ENCODE results near the gene RNF208.

DNA sequence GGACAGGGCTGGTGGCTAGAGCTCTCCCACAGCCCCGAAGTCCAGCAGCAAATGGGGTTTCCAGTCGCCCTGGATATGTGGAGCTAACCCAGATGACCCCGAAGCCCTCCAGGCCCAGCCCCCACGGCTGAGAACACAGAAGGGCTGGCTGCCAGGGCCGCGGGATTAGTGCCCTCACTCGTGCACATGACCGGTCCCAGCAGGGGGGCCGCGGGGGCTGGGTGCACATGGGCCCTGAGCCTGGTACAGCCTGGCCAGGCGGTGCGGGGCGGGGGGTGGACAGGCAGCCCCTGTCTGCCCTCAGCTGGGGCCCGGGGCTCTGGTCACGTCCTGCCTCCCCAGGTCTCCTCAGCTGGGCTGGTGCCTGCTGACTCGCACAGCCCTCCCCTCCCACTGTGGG lies 27.7 kb downstream of the RNF208 start:
- TF ChIP-seq ZBTB7A (tag by site-specific recombination; IDR thresholded peaks at IDR 0.05; ENCODE audit: low read depth): no peak
- no peak for TF ChIP-seq ZNF266 (tag by site-specific recombination; IDR thresholded peaks at IDR 0.05; ENCODE audit: low read depth)
- TF ChIP-seq, protein P1, sequence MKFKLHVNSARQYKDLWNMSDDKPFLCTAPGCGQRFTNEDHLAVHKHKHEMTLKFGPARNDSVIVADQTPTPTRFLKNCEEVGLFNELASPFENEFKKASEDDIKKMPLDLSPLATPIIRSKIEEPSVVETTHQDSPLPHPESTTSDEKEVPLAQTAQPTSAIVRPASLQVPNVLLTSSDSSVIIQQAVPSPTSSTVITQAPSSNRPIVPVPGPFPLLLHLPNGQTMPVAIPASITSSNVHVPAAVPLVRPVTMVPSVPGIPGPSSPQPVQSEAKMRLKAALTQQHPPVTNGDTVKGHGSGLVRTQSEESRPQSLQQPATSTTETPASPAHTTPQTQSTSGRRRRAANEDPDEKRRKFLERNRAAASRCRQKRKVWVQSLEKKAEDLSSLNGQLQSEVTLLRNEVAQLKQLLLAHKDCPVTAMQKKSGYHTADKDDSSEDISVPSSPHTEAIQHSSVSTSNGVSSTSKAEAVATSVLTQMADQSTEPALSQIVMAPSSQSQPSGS (tag by site-specific recombination; IDR thresholded peaks at IDR 0.05; ENCODE audit: low read depth): no peak
- TF ChIP-seq, protein P2, sequence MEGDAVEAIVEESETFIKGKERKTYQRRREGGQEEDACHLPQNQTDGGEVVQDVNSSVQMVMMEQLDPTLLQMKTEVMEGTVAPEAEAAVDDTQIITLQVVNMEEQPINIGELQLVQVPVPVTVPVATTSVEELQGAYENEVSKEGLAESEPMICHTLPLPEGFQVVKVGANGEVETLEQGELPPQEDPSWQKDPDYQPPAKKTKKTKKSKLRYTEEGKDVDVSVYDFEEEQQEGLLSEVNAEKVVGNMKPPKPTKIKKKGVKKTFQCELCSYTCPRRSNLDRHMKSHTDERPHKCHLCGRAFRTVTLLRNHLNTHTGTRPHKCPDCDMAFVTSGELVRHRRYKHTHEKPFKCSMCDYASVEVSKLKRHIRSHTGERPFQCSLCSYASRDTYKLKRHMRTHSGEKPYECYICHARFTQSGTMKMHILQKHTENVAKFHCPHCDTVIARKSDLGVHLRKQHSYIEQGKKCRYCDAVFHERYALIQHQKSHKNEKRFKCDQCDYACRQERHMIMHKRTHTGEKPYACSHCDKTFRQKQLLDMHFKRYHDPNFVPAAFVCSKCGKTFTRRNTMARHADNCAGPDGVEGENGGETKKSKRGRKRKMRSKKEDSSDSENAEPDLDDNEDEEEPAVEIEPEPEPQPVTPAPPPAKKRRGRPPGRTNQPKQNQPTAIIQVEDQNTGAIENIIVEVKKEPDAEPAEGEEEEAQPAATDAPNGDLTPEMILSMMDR (tag by site-specific recombination; IDR thresholded peaks at IDR 0.05): no peak
- TF ChIP-seq ZNF747 (tag by site-specific recombination; IDR thresholded peaks at IDR 0.05): no peak
- TF ChIP-seq ZNF274 (IDR thresholded peaks at IDR 0.05; ENCODE audit: low read length): no peak
- no peak for TF ChIP-seq ZNF274 (tag by site-specific recombination; IDR thresholded peaks at IDR 0.05; ENCODE audit: borderline replicate concordance)
- TF ChIP-seq YY1 (tag by site-specific recombination; IDR thresholded peaks at IDR 0.05): no peak
- TF ChIP-seq, protein P3, sequence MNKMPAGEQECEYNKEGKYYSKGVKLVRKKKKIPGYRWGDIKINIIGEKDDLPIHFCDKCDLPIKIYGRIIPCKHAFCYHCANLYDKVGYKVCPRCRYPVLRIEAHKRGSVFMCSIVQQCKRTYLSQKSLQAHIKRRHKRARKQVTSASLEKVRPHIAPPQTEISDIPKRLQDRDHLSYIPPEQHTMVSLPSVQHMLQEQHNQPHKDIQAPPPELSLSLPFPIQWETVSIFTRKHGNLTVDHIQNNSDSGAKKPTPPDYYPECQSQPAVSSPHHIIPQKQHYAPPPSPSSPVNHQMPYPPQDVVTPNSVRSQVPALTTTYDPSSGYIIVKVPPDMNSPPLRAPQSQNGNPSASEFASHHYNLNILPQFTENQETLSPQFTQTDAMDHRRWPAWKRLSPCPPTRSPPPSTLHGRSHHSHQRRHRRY (tag by site-specific recombination; IDR thresholded peaks at IDR 0.05): no peak
- TF ChIP-seq ZNF311 (tag by site-specific recombination; IDR thresholded peaks at IDR 0.05; ENCODE audit: borderline replicate concordance): no peak
- TF ChIP-seq, protein P4, sequence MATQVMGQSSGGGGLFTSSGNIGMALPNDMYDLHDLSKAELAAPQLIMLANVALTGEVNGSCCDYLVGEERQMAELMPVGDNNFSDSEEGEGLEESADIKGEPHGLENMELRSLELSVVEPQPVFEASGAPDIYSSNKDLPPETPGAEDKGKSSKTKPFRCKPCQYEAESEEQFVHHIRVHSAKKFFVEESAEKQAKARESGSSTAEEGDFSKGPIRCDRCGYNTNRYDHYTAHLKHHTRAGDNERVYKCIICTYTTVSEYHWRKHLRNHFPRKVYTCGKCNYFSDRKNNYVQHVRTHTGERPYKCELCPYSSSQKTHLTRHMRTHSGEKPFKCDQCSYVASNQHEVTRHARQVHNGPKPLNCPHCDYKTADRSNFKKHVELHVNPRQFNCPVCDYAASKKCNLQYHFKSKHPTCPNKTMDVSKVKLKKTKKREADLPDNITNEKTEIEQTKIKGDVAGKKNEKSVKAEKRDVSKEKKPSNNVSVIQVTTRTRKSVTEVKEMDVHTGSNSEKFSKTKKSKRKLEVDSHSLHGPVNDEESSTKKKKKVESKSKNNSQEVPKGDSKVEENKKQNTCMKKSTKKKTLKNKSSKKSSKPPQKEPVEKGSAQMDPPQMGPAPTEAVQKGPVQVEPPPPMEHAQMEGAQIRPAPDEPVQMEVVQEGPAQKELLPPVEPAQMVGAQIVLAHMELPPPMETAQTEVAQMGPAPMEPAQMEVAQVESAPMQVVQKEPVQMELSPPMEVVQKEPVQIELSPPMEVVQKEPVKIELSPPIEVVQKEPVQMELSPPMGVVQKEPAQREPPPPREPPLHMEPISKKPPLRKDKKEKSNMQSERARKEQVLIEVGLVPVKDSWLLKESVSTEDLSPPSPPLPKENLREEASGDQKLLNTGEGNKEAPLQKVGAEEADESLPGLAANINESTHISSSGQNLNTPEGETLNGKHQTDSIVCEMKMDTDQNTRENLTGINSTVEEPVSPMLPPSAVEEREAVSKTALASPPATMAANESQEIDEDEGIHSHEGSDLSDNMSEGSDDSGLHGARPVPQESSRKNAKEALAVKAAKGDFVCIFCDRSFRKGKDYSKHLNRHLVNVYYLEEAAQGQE (tag by site-specific recombination; IDR thresholded peaks at IDR 0.05): no peak
- no peak for TF ChIP-seq SALL2 (tag by site-specific recombination; IDR thresholded peaks at IDR 0.05; ENCODE audit: borderline replicate concordance)

Measured in HEK293 (cell line).